ENCODE results near the gene FOXO1. TPM values are rescaled to one million over a fixed set of nuclear protein-coding genes. Genes with fewer than 3 reads are reported as not detected.

The FOXO1 gene
- total RNA-seq, 1 experiment from 2014 or later: 12.2 TPM

- no TSS peak for BruUV-seq (replicated peaks)
- no peaks in the 10 kb centered on the region for H3K9me3 ChIP-seq (ENCODE audit: control insufficient read depth in 1 of 2, insufficient read depth in 1 of 2, low read depth in 1 of 2, low read length in 2 of 2)
- H3K79me2 ChIP-seq (ENCODE audit: insufficient read depth, low read length): no peaks in the 10 kb centered on the region
- no peaks in the 10 kb centered on the region for H3K27me3 ChIP-seq (ENCODE audit: insufficient read depth, low read length)
- H3K9ac ChIP-seq (ENCODE audit: low read length): no peak overlapping the region
- ATAC-seq (no peak), DNase-seq (ENCODE audit: low read depth, low spot score) (no peak)
- H3K4me1 ChIP-seq (ENCODE audit: control insufficient read depth in 1 of 2, insufficient read depth in 2 of 2, low read length in 2 of 2): peaks cover 18 to 27% of the 10 kb centered on the region in 2 experiments
- no peaks in the 10 kb centered on the region for H4K20me1 ChIP-seq (ENCODE audit: insufficient read depth)
- H2AFZ ChIP-seq (ENCODE audit: low read depth, low read length, poor library complexity, severe bottlenecking): no peak overlapping the region
- H3K36me3 ChIP-seq (ENCODE audit: control insufficient read depth in 1 of 2, insufficient read depth in 2 of 2, low read length in 2 of 2): no peaks in the 10 kb centered on the region
- no peaks in the 10 kb centered on the region for H3K9me2 ChIP-seq (ENCODE audit: insufficient read depth)
- no peak for TF ChIP-seq FOSL1 (IDR thresholded peaks at IDR 0.05; ENCODE audit: low read depth)
- TF ChIP-seq EZH2phosphoT487 (IDR thresholded peaks at IDR 0.05; ENCODE audit: borderline replicate concordance): no peak
- no peak for TF ChIP-seq CBX3 (IDR thresholded peaks at IDR 0.05; ENCODE audit: low read depth)
- no peak for TF ChIP-seq SP1 (IDR thresholded peaks at IDR 0.05; ENCODE audit: low read depth)
- TF ChIP-seq MAX (IDR thresholded peaks at IDR 0.05): no peak
- no peak for TF ChIP-seq JUND (IDR thresholded peaks at IDR 0.05)
- TF ChIP-seq POLR2AphosphoS5 (IDR thresholded peaks at IDR 0.05; ENCODE audit: low read depth, low read length): no peak
- TF ChIP-seq SIN3A (IDR thresholded peaks at IDR 0.05; ENCODE audit: low read depth): no peak
- no peak for TF ChIP-seq POLR2A (IDR thresholded peaks at IDR 0.05; ENCODE audit: borderline replicate concordance, extremely low read depth, insufficient read depth, insufficient read length)
- no peak for TF ChIP-seq EZH2 (IDR thresholded peaks at IDR 0.05)
- no peak for TF ChIP-seq RAD21 (IDR thresholded peaks at IDR 0.05; ENCODE audit: low read depth)
- no peak for TF ChIP-seq TCF7L2 (IDR thresholded peaks at IDR 0.05; ENCODE audit: borderline replicate concordance, extremely low read depth, insufficient read depth, insufficient read length)
- TF ChIP-seq ZFX (IDR thresholded peaks at IDR 0.05): no peak
- no peak for TF ChIP-seq ZBTB33 (IDR thresholded peaks at IDR 0.05; ENCODE audit: extremely low read depth, insufficient replicate concordance, low read length)
- TF ChIP-seq ATF3 (IDR thresholded peaks at IDR 0.05): no peak
- TF ChIP-seq REST (IDR thresholded peaks at IDR 0.05; ENCODE audit: low read depth): no peak
- no peak for TF ChIP-seq ZNF274 (IDR thresholded peaks at IDR 0.05; ENCODE audit: low read depth, low read length)
- TF ChIP-seq CTCF (IDR thresholded peaks at IDR 0.05 in 2 of 3, conservative IDR thresholded peaks at IDR 0.05 in 1 of 3; ENCODE audit: borderline replicate concordance in 1 of 3, insufficient read depth in 1 of 3, low read depth in 2 of 3, low read length in 2 of 3): no peak
- no peak for TF ChIP-seq CEBPB (IDR thresholded peaks at IDR 0.05; ENCODE audit: low read depth)
- H3K4me3 ChIP-seq (replicated peaks in 1 of 2; ENCODE audit: low read depth in 1 of 2, low read length in 2 of 2): no peak overlapping the region
- no peak overlapping the region for H3K27ac ChIP-seq (ENCODE audit: low read depth, low read length)
- POLR2A ChIA-PET: interaction anchor here (0.7 kb wide), 2 partner anchors 24 to 1188 kb away, joined by 4 to 6 read pairs; no protein-coding TSS in a partner anchor
- RAD21 ChIA-PET (ENCODE audit: low non-redundant PET in 1 of 2, low total read pairs in 2 of 2, uncharacterized antibody in 2 of 2, unreplicated experiment in 2 of 2): no interaction called here
- CTCF ChIA-PET: no interaction called here
- intact Hi-C loops (cut with micrococcal nuclease): no loop called here
- no peak overlapping the region for H3K4me2 ChIP-seq (ENCODE audit: low read length)
Observed at GRCh38 chr13:40536443-40537113, 129.9 kb downstream of the FOXO1 start.

Measured in HCT116 (cell line).